22Rv1 (cell line): Measurements from ENCODE around the gene AUP1.

Experiments
- ZFX ChIP-seq: fragments of 450-650 bp; IDR thresholded peaks from 2 replicates; pipeline ENCODE4 v1.6.1; 2017; ENCODE audit warnings: antibody characterized with exemption, borderline replicate concordance
- TF ChIP-seq, protein P1 (sequence below): fragments of 450-650 bp; IDR thresholded peaks from 2 replicates; pipeline ENCODE4 v1.5.1; 2017; ENCODE audit warnings: mild to moderate bottlenecking

- TF ChIP-seq, protein P1, sequence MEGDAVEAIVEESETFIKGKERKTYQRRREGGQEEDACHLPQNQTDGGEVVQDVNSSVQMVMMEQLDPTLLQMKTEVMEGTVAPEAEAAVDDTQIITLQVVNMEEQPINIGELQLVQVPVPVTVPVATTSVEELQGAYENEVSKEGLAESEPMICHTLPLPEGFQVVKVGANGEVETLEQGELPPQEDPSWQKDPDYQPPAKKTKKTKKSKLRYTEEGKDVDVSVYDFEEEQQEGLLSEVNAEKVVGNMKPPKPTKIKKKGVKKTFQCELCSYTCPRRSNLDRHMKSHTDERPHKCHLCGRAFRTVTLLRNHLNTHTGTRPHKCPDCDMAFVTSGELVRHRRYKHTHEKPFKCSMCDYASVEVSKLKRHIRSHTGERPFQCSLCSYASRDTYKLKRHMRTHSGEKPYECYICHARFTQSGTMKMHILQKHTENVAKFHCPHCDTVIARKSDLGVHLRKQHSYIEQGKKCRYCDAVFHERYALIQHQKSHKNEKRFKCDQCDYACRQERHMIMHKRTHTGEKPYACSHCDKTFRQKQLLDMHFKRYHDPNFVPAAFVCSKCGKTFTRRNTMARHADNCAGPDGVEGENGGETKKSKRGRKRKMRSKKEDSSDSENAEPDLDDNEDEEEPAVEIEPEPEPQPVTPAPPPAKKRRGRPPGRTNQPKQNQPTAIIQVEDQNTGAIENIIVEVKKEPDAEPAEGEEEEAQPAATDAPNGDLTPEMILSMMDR: no peak
- no peak for TF ChIP-seq ZFX
Observed at GRCh38 chr2:74560591-74560990, 31.1 kb upstream of the AUP1 start.
